ENCODE measurements around the gene TPCN1.

Gene TPCN1

GRCh38 chr12:113329791-113330417 lies 108.6 kb downstream of the TPCN1 start:
- TF ChIP-seq CTCF (conservative IDR thresholded peaks at IDR 0.05; ENCODE audit: control insufficient read depth, insufficient read depth, low read depth, low read length), result no peak
- no peak overlapping the region for H3K4me3 ChIP-seq (ENCODE audit: control insufficient read depth, low read depth, low read length)
- no peak for DNase-seq (ENCODE audit: low read depth)

- no peak for DNase-seq (ENCODE audit: low read depth)
- TF ChIP-seq CTCF (conservative IDR thresholded peaks at IDR 0.05; ENCODE audit: control insufficient read depth, insufficient read depth, low read depth, low read length), result no peak
- no peak overlapping the region for H3K4me3 ChIP-seq (ENCODE audit: control insufficient read depth, low read depth, low read length)
Measured at GRCh38 chr12:113330505-113330904, 109.2 kb downstream of the TPCN1 start.

- no peak overlapping the region for H3K4me3 ChIP-seq (ENCODE audit: control insufficient read depth, low read depth, low read length)
- DNase-seq (ENCODE audit: low read depth), result no peak
- no peak for TF ChIP-seq CTCF (conservative IDR thresholded peaks at IDR 0.05; ENCODE audit: control insufficient read depth, insufficient read depth, low read depth, low read length)
Measured at GRCh38 chr12:113332688-113333417, 111.6 kb downstream of the TPCN1 start.

- no peak for DNase-seq (ENCODE audit: low read depth)
- H3K4me3 ChIP-seq (ENCODE audit: control insufficient read depth, low read depth, low read length), result no peak overlapping the region
- TF ChIP-seq CTCF (conservative IDR thresholded peaks at IDR 0.05; ENCODE audit: control insufficient read depth, insufficient read depth, low read depth, low read length), result no peak
Measured at GRCh38 chr12:113333418-113333750, 112.1 kb downstream of the TPCN1 start.

GRCh38 chr12:113333877-113334785 lies 112.9 kb downstream of the TPCN1 start:
- peak overlapping the region; percentile 56 for H3K4me3 ChIP-seq (ENCODE audit: control insufficient read depth, low read depth, low read length)
- no peak for TF ChIP-seq CTCF (conservative IDR thresholded peaks at IDR 0.05; ENCODE audit: control insufficient read depth, insufficient read depth, low read depth, low read length)
- DNase-seq (ENCODE audit: low read depth), result no peak

- peak within 1 kb of the TSS; percentile 56 for H3K4me3 ChIP-seq (ENCODE audit: control insufficient read depth, low read depth, low read length)
- DNase-seq (ENCODE audit: low read depth), result peak; percentile 55
- TF ChIP-seq CTCF (conservative IDR thresholded peaks at IDR 0.05; ENCODE audit: control insufficient read depth, insufficient read depth, low read depth, low read length), result no peak
Measured at GRCh38 chr12:113334786-113335539, 113.7 kb downstream of the TPCN1 start, which contains the start of gene SLC8B1. Gene SLC8B1, minus strand, starts transcription at chr12:113335109. Its CDS starts 2,231 bp downstream, at chr12:113332878.
